GM12872 (cell line): ENCODE measurements around the gene SRRM4.

Experiments used
- TF ChIP-seq, protein P1 (sequence below): IDR thresholded peaks from 3 replicates; pipeline ENCODE4 v1.5.1; 2011; ENCODE audit warnings: low read depth, mild to moderate bottlenecking, low read length, moderate library complexity; ENCODE audit not compliant: insufficient read depth

Gene SRRM4

GRCh38 chr12:119149270-119149669, 167.9 kb downstream of the SRRM4 start:
- TF ChIP-seq, protein P1, sequence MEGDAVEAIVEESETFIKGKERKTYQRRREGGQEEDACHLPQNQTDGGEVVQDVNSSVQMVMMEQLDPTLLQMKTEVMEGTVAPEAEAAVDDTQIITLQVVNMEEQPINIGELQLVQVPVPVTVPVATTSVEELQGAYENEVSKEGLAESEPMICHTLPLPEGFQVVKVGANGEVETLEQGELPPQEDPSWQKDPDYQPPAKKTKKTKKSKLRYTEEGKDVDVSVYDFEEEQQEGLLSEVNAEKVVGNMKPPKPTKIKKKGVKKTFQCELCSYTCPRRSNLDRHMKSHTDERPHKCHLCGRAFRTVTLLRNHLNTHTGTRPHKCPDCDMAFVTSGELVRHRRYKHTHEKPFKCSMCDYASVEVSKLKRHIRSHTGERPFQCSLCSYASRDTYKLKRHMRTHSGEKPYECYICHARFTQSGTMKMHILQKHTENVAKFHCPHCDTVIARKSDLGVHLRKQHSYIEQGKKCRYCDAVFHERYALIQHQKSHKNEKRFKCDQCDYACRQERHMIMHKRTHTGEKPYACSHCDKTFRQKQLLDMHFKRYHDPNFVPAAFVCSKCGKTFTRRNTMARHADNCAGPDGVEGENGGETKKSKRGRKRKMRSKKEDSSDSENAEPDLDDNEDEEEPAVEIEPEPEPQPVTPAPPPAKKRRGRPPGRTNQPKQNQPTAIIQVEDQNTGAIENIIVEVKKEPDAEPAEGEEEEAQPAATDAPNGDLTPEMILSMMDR = no peak

- TF ChIP-seq, protein P1 = no peak
Measured at GRCh38 chr12:119151445-119152026, 170.2 kb downstream of the SRRM4 start.

DNA sequence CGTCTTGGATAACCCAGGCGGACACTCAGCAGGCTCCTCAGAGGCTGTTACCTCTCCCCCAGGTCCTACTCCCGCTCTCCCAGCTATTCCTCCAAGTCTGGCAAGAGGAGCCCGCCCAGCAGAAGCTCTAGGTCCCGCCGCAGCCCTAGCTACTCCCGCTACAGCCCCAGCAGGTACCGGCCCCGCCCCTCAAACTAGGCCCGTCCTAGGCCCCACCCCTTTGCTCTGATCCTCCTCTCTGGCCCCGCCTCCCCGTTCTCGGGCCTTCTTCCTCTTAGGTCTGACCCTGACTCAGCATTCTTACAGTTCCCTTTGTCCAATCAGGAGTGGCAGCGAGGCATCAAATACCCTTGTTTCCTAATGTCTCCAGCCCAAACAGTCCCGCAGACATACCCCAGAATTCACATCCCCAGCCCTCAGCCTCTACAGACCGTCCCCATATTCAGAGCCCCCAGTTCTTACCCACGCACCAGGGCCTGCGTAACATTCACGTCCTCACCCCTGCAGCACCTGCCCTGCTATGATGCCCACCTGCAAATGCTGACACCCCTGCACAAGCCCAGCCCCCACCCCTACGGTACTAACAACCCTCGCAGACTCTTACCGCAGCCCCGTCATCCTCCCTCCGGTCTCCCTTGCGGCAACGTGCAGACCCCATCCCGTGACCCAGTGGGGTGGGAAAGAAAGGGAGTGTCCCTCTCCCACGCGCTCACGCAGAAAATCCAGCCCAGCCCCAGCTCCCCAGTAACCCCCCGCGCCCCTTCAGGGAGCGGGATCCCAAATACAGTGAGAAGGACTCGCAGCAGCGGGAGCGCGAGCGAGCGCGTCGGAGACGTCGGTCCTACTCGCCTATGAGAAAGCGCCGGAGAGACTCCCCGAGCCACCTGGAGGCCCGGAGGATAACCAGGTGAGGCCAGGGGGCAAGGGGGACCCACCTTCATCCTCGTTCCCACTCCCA, 172.4 kb downstream of the SRRM4 start:
- TF ChIP-seq, protein P1 = no peak

DNA sequence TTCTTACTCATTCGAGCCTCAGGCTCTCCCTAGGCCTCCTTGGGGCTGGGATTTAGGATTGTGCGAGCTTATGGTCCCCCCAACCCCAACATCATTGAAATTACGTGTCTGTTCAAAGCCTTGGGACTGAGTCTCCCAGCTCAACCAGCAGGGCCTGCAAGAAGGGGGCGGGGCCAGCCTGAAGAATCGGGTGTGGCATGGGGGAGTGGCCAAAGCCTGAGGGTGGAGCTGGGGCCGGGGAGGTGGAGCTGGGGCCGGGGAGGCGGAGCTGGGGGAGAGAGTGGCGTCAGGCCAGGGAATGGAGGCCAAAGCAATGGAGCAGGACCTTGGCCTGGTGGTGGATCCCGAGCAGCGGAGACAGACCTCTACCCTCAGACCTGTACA, 173.1 kb downstream of the SRRM4 start:
- TF ChIP-seq, protein P1 = no peak

- TF ChIP-seq, protein P1 = no peak
Measured at GRCh38 chr12:119156401-119157044, 175.2 kb downstream of the SRRM4 start.

GRCh38 chr12:119157528-119157927, 176.2 kb downstream of the SRRM4 start:
- TF ChIP-seq, protein P1 = no peak

- TF ChIP-seq, protein P1 = no peak
Measured at GRCh38 chr12:119157978-119158377, 176.6 kb downstream of the SRRM4 start.
